ENCODE data around the gene IQCF2.
"Not testable (repeated sequence)": the region's sequence is repeated elsewhere in the genome, so short reads cannot be mapped to it uniquely, and the experiment has no call there.

Gene IQCF2

DNA sequence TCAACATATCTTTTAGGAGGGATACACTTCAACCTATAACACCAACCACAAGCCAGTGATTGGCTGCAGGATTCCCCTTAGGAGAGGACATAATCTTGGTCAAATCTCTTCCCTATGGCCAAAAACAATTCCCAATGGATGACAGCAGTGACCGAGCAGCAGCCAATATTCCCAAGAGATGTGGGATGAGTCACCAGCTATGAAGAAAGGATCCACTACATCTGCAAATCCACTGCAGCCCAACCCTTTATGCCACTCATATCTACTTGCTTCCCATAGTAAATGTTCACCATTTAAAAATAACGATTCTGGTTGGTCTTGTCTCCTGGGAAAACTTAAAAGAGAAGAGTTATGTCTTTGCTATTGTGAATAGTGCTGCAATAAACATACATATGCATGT is 18.5 kb downstream of the IQCF2 start:
- no peak for DNase-seq

- DNase-seq, result no peak
Observed at GRCh38 chr3:51886447-51886846, 25.0 kb downstream of the IQCF2 start.

DNA sequence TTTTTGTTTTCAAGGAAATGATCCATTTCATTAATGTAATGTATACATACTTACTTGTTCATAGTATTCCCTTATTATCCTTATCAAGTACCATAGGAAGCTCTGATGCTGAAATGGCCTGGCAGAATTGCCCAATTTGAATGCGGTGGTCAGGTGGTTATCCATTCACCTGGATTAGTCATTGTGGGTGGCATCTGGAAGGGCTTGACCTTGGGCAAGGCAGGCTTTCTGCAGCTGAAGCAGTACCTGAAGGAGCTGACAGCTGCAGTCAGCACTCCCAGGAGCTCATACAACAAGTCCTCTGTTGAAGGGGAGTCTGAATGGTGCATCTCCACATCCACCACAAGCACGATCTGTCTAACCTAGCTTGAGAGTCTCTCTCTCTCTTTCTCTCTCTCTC is 26.2 kb downstream of the IQCF2 start:
- no peak for DNase-seq

DNA sequence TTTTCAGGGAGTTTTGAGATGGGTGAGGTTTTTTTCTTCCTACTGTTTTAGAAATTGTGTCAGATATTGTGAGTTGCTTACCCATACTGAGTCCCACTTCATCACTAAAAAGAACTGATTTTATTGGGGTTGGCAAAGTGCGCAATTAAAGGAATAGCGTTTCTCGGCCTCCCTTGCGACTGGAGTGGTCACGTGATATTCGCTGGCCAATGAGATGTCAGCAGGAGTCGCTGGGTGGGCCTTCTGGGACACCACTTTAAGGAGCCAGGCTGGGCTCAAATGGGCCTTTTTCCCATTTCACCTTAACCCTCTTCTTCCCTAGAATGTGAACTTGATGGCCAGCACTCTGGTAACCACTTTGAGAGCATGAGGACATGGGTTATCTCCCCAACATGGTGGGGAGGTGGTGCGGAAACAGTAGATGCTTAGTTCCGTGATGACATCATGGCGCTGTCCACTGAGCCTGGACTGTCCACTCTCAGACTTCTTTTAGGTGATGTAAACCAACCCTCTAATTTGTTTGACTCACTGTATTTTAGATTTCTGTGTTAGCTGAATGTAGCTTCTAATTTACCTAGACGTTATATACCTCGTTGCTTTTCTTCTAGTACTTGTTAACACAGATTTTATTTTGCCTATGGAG is 27.2 kb downstream of the IQCF2 start:
- no peak for DNase-seq

- DNase-seq, result no peak
Observed at GRCh38 chr3:51891242-51892039, 30.0 kb downstream of the IQCF2 start.

GRCh38 chr3:51894391-51894790 is 33.0 kb downstream of the IQCF2 start:
- DNase-seq, result no peak

DNA sequence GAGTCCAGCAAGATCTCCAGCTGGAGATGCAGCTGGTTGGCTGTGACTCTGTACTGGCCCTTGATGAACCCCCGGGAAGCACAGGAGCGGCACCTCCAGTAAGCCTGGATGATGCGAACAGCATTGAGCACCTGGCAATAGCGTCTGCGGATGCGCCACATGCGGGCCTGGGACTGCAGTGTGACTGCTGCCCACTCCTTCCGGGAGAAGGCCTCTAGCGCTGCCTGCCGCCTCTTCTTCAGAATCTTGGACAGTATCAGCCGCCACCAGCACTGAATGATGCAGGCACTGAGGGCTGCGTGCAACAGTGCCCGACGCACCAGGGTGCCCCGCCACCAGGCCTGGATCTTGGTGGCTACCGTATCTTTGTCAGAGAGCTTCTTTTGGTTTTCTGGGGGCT is 33.5 kb downstream of the IQCF2 start:
- DNase-seq, result no peak

GRCh38 chr3:51896607-51897305 is 35.3 kb downstream of the IQCF2 start:
- no peak for DNase-seq

DNA sequence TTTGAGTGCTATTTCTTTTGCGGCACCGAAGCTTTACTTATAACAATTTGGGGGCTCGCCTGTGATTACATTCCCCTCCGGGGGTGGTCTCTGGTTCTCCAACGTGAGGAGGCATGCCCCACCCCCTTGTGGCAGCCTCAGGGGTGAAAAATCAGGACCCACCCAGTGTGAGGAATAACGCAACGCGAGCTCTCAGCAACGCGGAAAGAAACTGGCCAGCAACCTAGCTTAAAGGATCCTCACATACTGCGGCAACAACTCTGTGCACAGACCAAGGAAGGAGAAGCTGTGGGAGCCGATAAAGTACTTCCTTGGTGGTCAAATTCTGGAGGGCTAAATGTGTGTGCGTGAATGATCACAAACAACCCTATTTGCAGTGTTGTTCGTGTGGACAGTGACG is 36.0 kb downstream of the IQCF2 start:
- no peak for DNase-seq

GRCh38 chr3:51900043-51900442 is 38.6 kb downstream of the IQCF2 start:
- DNase-seq, result not testable (repeated sequence)

- DNase-seq, result not testable (repeated sequence)
Observed at GRCh38 chr3:51902361-51902760, 40.9 kb downstream of the IQCF2 start.

DNA sequence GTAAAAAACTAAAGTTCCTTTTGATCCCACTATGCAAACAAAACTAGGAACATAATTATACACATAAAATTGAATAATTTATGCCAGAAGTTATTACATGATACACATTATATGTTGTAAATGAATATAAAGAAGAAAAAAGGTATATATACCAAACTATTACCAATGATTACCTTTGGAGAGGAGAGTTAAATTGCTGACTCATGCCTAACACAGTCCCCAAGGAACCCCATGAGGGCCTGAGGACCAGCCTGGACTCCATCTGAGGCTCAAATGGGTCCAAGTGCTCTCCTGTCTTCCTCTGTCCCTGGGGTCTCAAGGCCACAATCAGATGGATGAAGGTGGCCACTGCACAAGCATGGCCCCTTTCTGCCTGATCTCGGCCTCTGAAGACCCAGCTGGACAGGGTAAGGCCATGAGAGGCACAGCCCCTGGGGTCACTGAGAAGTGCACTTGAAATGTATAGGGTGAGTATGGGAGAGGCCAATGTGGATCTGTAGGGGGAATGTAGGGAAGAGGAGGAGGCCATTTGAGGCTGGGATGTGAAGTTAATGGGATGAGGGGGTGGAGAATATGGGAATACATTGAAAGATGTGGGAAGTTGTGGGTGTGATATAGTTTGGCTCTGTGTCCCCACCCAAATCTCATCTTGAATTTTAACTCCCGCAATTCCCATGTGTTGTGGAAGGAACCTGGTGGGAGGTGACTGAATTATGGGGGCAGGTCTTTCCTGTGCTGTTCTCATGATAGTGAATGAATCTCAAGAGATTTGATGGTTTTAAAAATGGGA is 42.8 kb downstream of the IQCF2 start:
- DNase-seq, result no peak

DNA sequence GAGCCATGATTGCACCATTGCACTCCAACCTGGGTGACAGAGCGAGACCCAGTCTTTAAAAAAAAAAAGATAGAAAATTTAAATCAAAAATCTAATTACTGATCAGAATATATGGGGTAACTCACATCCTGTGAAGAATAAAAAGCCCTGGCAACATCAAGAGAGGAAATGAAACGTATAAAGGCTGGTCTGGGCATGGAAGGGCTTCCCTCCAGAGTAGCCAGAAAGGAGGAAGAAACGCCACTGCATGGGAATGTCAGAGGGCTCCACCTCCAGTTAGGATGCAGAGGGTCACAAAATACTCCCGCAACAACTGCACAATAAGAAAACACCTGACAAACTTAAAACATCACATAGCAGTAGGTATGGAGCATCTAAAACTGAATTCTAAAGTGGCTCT is 46.6 kb downstream of the IQCF2 start:
- no peak for DNase-seq

Measured in NCI-H1930 (cell line).